Activated naive CD4-positive, alpha-beta T cell treated with anti-CD3 and anti-CD28 coated beads, Interleukin-2, amount 50 U/mL, for 72 hours (primary cell): Measurements from ENCODE around the gene CYP1B1. TPM values are rescaled to one million over a fixed set of nuclear protein-coding genes. Genes with fewer than 3 reads are reported as not detected.
"Not testable (repeated sequence)": the region's sequence is repeated elsewhere in the genome, so short reads cannot be mapped to it uniquely, and the experiment has no call there.

Experiments
- ATAC-seq, 2 donors: fragments of 150-1000 bp; cut with Tn5 transposase; 2 replicates each; pipeline ENCODE4 v1.10.0; 2021; ENCODE audit warnings: mild to moderate bottlenecking in 2 of 2, moderate library complexity in 2 of 2
- DNase-seq, 2 donors: peaks; one replicate each; pipeline ENCODE4 v3.0.0; 2021 to 2022; ENCODE audit warnings: low spot score in 2 of 2
- H3K27ac Mint-ChIP-seq, 2 donors: one replicate each; pipeline ENCODE4 v1.8.0; 2022; ENCODE audit warnings: mild to moderate bottlenecking in 2 of 2, mixed read lengths in 2 of 2
- H3K36me3 Mint-ChIP-seq, 2 donors: one replicate each; pipeline ENCODE4 v1.8.0; 2022; ENCODE audit warnings: mixed read lengths in 2 of 2
- H3K9me3 Mint-ChIP-seq, 2 donors: one replicate each; pipeline ENCODE4 v1.8.0; 2022; ENCODE audit warnings: mixed read lengths in 2 of 2
- total RNA-seq, 2 donors: library from RNA; stranded (reverse); gene quantifications; one replicate each; pipeline ENCODE4 v1.2.3, GENCODE V29; 2022

The CYP1B1 gene
- total RNA-seq, 2 donors from 2014 or later = 40.4 to 41.7 TPM

- no peaks in the 10 kb centered on the region for H3K9me3 Mint-ChIP-seq
- no peaks in the 10 kb centered on the region for H3K36me3 Mint-ChIP-seq
- DNase-seq (no peak), ATAC-seq (no peak)
- no peak overlapping the region for H3K27ac Mint-ChIP-seq
Observed at GRCh38 chr2:38030635-38031355, 45.2 kb downstream of the CYP1B1 start.

- H3K9me3 Mint-ChIP-seq = no peaks in the 10 kb centered on the region
- H3K27ac Mint-ChIP-seq = no peak overlapping the region
- no peaks in the 10 kb centered on the region for H3K36me3 Mint-ChIP-seq
- DNase-seq (no peak), ATAC-seq (no peak)
Observed at GRCh38 chr2:38029512-38029911, 46.4 kb downstream of the CYP1B1 start.

- Mint-ChIP-seq H3K9me3 (no peaks in the 10 kb centered on the region), H3K27ac (no peak overlapping the region), H3K36me3 (no peaks in the 10 kb centered on the region)
- no peak for ATAC-seq
- DNase-seq = no peak
Observed at GRCh38 chr2:38028829-38029228, 47.1 kb downstream of the CYP1B1 start.

GRCh38 chr2:38026846-38027245 lies 49.1 kb downstream of the CYP1B1 start:
- ATAC-seq (no peak), DNase-seq (no peak)
- H3K27ac Mint-ChIP-seq = no peak overlapping the region
- no peaks in the 10 kb centered on the region for H3K9me3 Mint-ChIP-seq
- H3K36me3 Mint-ChIP-seq = no peaks in the 10 kb centered on the region

- no peak for ATAC-seq
Observed at GRCh38 chr2:38021589-38021988, 54.4 kb downstream of the CYP1B1 start.

GRCh38 chr2:38020359-38021069 lies 55.4 kb downstream of the CYP1B1 start:
- DNase-seq, H3K27ac Mint-ChIP-seq, H3K36me3 Mint-ChIP-seq, H3K9me3 Mint-ChIP-seq, ATAC-seq: not testable (repeated sequence)

More at GRCh38 chr2:38021589-38021988, 54.4 kb downstream of the CYP1B1 start:
- Mint-ChIP-seq H3K36me3 (no peaks in the 10 kb centered on the region), H3K9me3 (no peaks in the 10 kb centered on the region), H3K27ac (no peak overlapping the region)
- no peak for DNase-seq

- no peak overlapping the region for H3K27ac Mint-ChIP-seq
- DNase-seq (no peak), ATAC-seq (no peak)
- H3K36me3 Mint-ChIP-seq = no peaks in the 10 kb centered on the region
- no peaks in the 10 kb centered on the region for H3K9me3 Mint-ChIP-seq
Observed at GRCh38 chr2:38017836-38018235, 58.1 kb downstream of the CYP1B1 start.

Other genes starting within 250 kb of the CYP1B1 start
- 1 to 10 TPM in 1 of 2 donors, under 1 TPM in 1; 0.75 to 1.5 TPM for gene RMDN2, start 150.9 kb downstream of the CYP1B1 start, total RNA-seq